HG02610 (cell line): ENCODE measurements around the gene AKAP13.

ENCODE experiments used
- ATAC-seq: cut with Tn5 transposase; IDR thresholded peaks from one replicate; pipeline ENCODE4 v1.9.1; 2021; ENCODE audit warnings: mild to moderate bottlenecking, moderate library complexity; ENCODE audit not compliant: unreplicated experiment

AKAP13 gene

GRCh38 chr15:85688711-85689110, 308.3 kb downstream of the AKAP13 start:
- ATAC-seq: no peak

GRCh38 chr15:85689729-85690128, 309.3 kb downstream of the AKAP13 start:
- ATAC-seq: peak; percentile 36

- ATAC-seq: peak; percentile 83
Measured at GRCh38 chr15:85690561-85691231, 310.3 kb downstream of the AKAP13 start.

GRCh38 chr15:85691350-85692240, 311.2 kb downstream of the AKAP13 start:
- peak; percentile 33 for ATAC-seq

- ATAC-seq: no peak
Measured at GRCh38 chr15:85692321-85692720, 311.9 kb downstream of the AKAP13 start.

GRCh38 chr15:85692873-85693272, 312.5 kb downstream of the AKAP13 start:
- peak; percentile 30 for ATAC-seq

GRCh38 chr15:85693277-85693676, 312.9 kb downstream of the AKAP13 start:
- no peak for ATAC-seq

- ATAC-seq: no peak
Measured at GRCh38 chr15:85694091-85694490, 313.7 kb downstream of the AKAP13 start.

- no peak for ATAC-seq
Measured at GRCh38 chr15:85700767-85701166, 320.4 kb downstream of the AKAP13 start.

- no peak for ATAC-seq
Measured at GRCh38 chr15:85702321-85703101, 322.1 kb downstream of the AKAP13 start.

GRCh38 chr15:85704066-85704465, 323.7 kb downstream of the AKAP13 start:
- ATAC-seq: peak; percentile 22

GRCh38 chr15:85704720-85705429, 324.5 kb downstream of the AKAP13 start:
- ATAC-seq: no peak

GRCh38 chr15:85706779-85707518, 326.5 kb downstream of the AKAP13 start:
- ATAC-seq: no peak

- no peak for ATAC-seq
Measured at GRCh38 chr15:85707519-85708338, 327.3 kb downstream of the AKAP13 start.

- no peak for ATAC-seq
Measured at GRCh38 chr15:85708402-85708941, 328.1 kb downstream of the AKAP13 start.

- no peak for ATAC-seq
Measured at GRCh38 chr15:85709250-85709649, 328.8 kb downstream of the AKAP13 start.

GRCh38 chr15:85710340-85710842, 330.0 kb downstream of the AKAP13 start:
- peak; percentile 68 for ATAC-seq

- no peak for ATAC-seq
Measured at GRCh38 chr15:85711580-85712192, 331.3 kb downstream of the AKAP13 start.
